Memory B cell (primary cell): Measurements from ENCODE around the gene ZMYM4.
A peak's percentile ranks its signal among the peaks of the same experiment; 100 is the strongest.
"Not testable (repeated sequence)": the region's sequence is repeated elsewhere in the genome, so short reads cannot be mapped to it uniquely, and the experiment has no call there.

Experiments
- ATAC-seq: fragments of 150-1000 bp; cut with Tn5 transposase; 2 replicates; pipeline ENCODE4 v1.10.0; 2021; ENCODE audit warnings: low read depth, mild to moderate bottlenecking, moderate library complexity
- DNase-seq, 2 donors: peaks; one replicate each; pipeline ENCODE4 v3.0.0; 2022; ENCODE audit warnings: low spot score in 2 of 2
- H3K27ac Mint-ChIP-seq: one replicate; pipeline ENCODE4 v1.8.0; 2022; ENCODE audit warnings: mild to moderate bottlenecking, moderate library complexity, mixed read lengths
- H3K27me3 Mint-ChIP-seq: one replicate; pipeline ENCODE4 v1.8.0; 2022; ENCODE audit warnings: mixed read lengths
- H3K36me3 Mint-ChIP-seq: one replicate; pipeline ENCODE4 v1.8.0; 2022; ENCODE audit warnings: mild to moderate bottlenecking, mixed read lengths
- H3K4me1 Mint-ChIP-seq: one replicate; pipeline ENCODE4 v1.8.0; 2022; ENCODE audit warnings: mixed read lengths
- H3K4me3 Mint-ChIP-seq: one replicate; pipeline ENCODE4 v1.8.0; 2022; ENCODE audit warnings: mild to moderate bottlenecking, moderate library complexity, mixed read lengths
- H3K9me3 Mint-ChIP-seq: one replicate; pipeline ENCODE4 v1.8.0; 2022; ENCODE audit warnings: mixed read lengths

ZMYM4 gene

GRCh38 chr1:35379317-35380000 is 111.0 kb downstream of the ZMYM4 start:
- Mint-ChIP-seq H3K27me3 (no peaks in the 10 kb centered on the region), H3K36me3 (peaks cover 11% of the 10 kb centered on the region), H3K4me3 (no peak overlapping the region), H3K27ac (no peak overlapping the region), H3K9me3 (no peaks in the 10 kb centered on the region), H3K4me1 (no peaks in the 10 kb centered on the region)
- DNase-seq (no peak), ATAC-seq (no peak)

- H3K9me3 Mint-ChIP-seq, H3K4me3 Mint-ChIP-seq, H3K27ac Mint-ChIP-seq, DNase-seq, H3K27me3 Mint-ChIP-seq, H3K4me1 Mint-ChIP-seq, ATAC-seq, H3K36me3 Mint-ChIP-seq: not testable (repeated sequence)
These were observed 111.6 kb downstream of the ZMYM4 start for GRCh38 chr1:35380111-35380510.

- Mint-ChIP-seq H3K27ac (no peak overlapping the region), H3K4me1 (no peaks in the 10 kb centered on the region), H3K27me3 (no peaks in the 10 kb centered on the region), H3K4me3 (no peak overlapping the region), H3K36me3 (peaks cover 11% of the 10 kb centered on the region), H3K9me3 (no peaks in the 10 kb centered on the region)
- DNase-seq (no peak), ATAC-seq (no peak)
These were observed 113.6 kb downstream of the ZMYM4 start for GRCh38 chr1:35382107-35382506.

GRCh38 chr1:35386290-35386689 is 117.8 kb downstream of the ZMYM4 start:
- Mint-ChIP-seq H3K36me3 (peaks cover 18% of the 10 kb centered on the region), H3K4me1 (no peaks in the 10 kb centered on the region), H3K27ac (no peak overlapping the region), H3K9me3 (no peaks in the 10 kb centered on the region), H3K4me3 (no peak overlapping the region), H3K27me3 (no peaks in the 10 kb centered on the region)
- DNase-seq (no peak), ATAC-seq (no peak)

- no peaks in the 10 kb centered on the region for H3K27me3 Mint-ChIP-seq
- peaks cover 16% of the 10 kb centered on the region for H3K36me3 Mint-ChIP-seq
- H3K4me3 Mint-ChIP-seq, result no peak overlapping the region
- ATAC-seq (no peak), DNase-seq (no peak)
- H3K4me1 Mint-ChIP-seq, result no peaks in the 10 kb centered on the region
- H3K27ac Mint-ChIP-seq, result no peak overlapping the region
- H3K9me3 Mint-ChIP-seq, result no peaks in the 10 kb centered on the region
These were observed 118.5 kb downstream of the ZMYM4 start for GRCh38 chr1:35386959-35387358.

GRCh38 chr1:35390600-35391494 is 122.3 kb downstream of the ZMYM4 start:
- no peak for DNase-seq
- no peak for ATAC-seq
- Mint-ChIP-seq H3K9me3 (no peaks in the 10 kb centered on the region), H3K27ac (no peak overlapping the region), H3K36me3 (peaks cover 23% of the 10 kb centered on the region), H3K27me3 (no peaks in the 10 kb centered on the region), H3K4me1 (no peaks in the 10 kb centered on the region), H3K4me3 (no peak overlapping the region)

- H3K27me3 Mint-ChIP-seq, result no peaks in the 10 kb centered on the region
- no peaks in the 10 kb centered on the region for H3K4me1 Mint-ChIP-seq
- no peak for DNase-seq
- no peak for ATAC-seq
- H3K36me3 Mint-ChIP-seq, result peaks cover 34% of the 10 kb centered on the region
- H3K4me3 Mint-ChIP-seq, result no peak overlapping the region
- no peaks in the 10 kb centered on the region for H3K9me3 Mint-ChIP-seq
- no peak overlapping the region for H3K27ac Mint-ChIP-seq
These were observed 125.9 kb downstream of the ZMYM4 start for GRCh38 chr1:35394386-35394785.

- Mint-ChIP-seq H3K36me3 (peaks cover 46% of the 10 kb centered on the region), H3K4me3 (no peak overlapping the region), H3K4me1 (no peaks in the 10 kb centered on the region), H3K27me3 (no peaks in the 10 kb centered on the region), H3K9me3 (no peaks in the 10 kb centered on the region), H3K27ac (no peak overlapping the region)
- DNase-seq, result no peak
- ATAC-seq, result no peak
These were observed 130.2 kb downstream of the ZMYM4 start for GRCh38 chr1:35398739-35399138.

- ATAC-seq, result no peak
- Mint-ChIP-seq H3K4me1 (no peaks in the 10 kb centered on the region), H3K4me3 (no peak overlapping the region), H3K9me3 (no peaks in the 10 kb centered on the region), H3K27me3 (no peaks in the 10 kb centered on the region), H3K36me3 (peaks cover 44% of the 10 kb centered on the region), H3K27ac (no peak overlapping the region)
- DNase-seq, result no peak
These were observed 132.5 kb downstream of the ZMYM4 start for GRCh38 chr1:35401049-35401448.

GRCh38 chr1:35406103-35406502 is 137.6 kb downstream of the ZMYM4 start:
- Mint-ChIP-seq H3K4me3 (no peak overlapping the region), H3K36me3 (peaks cover 46% of the 10 kb centered on the region), H3K27ac (no peak overlapping the region), H3K4me1 (no peaks in the 10 kb centered on the region), H3K27me3 (no peaks in the 10 kb centered on the region), H3K9me3 (no peaks in the 10 kb centered on the region)
- ATAC-seq (no peak), DNase-seq (no peak)

- peaks cover 38% of the 10 kb centered on the region for H3K36me3 Mint-ChIP-seq
- ATAC-seq, result no peak
These were observed 139.2 kb downstream of the ZMYM4 start for GRCh38 chr1:35407743-35408142.

GRCh38 chr1:35408925-35409324 is 140.4 kb downstream of the ZMYM4 start:
- peaks cover 34% of the 10 kb centered on the region for H3K36me3 Mint-ChIP-seq
- no peak overlapping the region for H3K27ac Mint-ChIP-seq
- H3K27me3 Mint-ChIP-seq, result no peaks in the 10 kb centered on the region
- ATAC-seq (no peak), DNase-seq (no peak)
- H3K4me1 Mint-ChIP-seq, result no peaks in the 10 kb centered on the region
- H3K9me3 Mint-ChIP-seq, result no peaks in the 10 kb centered on the region
- H3K4me3 Mint-ChIP-seq, result no peak overlapping the region

More at GRCh38 chr1:35407743-35408142, 139.2 kb downstream of the ZMYM4 start:
- H3K9me3 Mint-ChIP-seq, result no peaks in the 10 kb centered on the region
- H3K27ac Mint-ChIP-seq, result no peak overlapping the region
- no peaks in the 10 kb centered on the region for H3K27me3 Mint-ChIP-seq
- DNase-seq, result no peak
- H3K4me3 Mint-ChIP-seq, result no peak overlapping the region
- H3K4me1 Mint-ChIP-seq, result no peaks in the 10 kb centered on the region

GRCh38 chr1:35426097-35426586 is 157.6 kb downstream of the ZMYM4 start:
- DNase-seq (no peak), ATAC-seq (no peak)
- Mint-ChIP-seq H3K4me3 (no peak overlapping the region), H3K27me3 (no peaks in the 10 kb centered on the region), H3K36me3 (peaks cover 4% of the 10 kb centered on the region), H3K4me1 (peaks cover 10% of the 10 kb centered on the region), H3K27ac (peak overlapping the region; percentile 62), H3K9me3 (no peaks in the 10 kb centered on the region)

- peaks cover 15% of the 10 kb centered on the region for H3K36me3 Mint-ChIP-seq
- ATAC-seq, result no peak
- H3K27ac Mint-ChIP-seq, result peak overlapping the region; percentile 79
- peaks cover 1% of the 10 kb centered on the region for H3K9me3 Mint-ChIP-seq
- H3K27me3 Mint-ChIP-seq, result no peaks in the 10 kb centered on the region
- no peak overlapping the region for H3K4me3 Mint-ChIP-seq
- H3K4me1 Mint-ChIP-seq, result peaks cover 10% of the 10 kb centered on the region
- no peak for DNase-seq
These were observed 159.9 kb downstream of the ZMYM4 start for GRCh38 chr1:35428360-35428759.
